GM23248 (cell line): Measurements from ENCODE around the gene DLX2. TPM values are rescaled to one million over a fixed set of nuclear protein-coding genes. Genes with fewer than 3 reads are reported as not detected.

Experiments
- DNase-seq: peaks from one replicate; pipeline ENCODE4 v3.0.0-alpha.2; 2015
- H2AFZ ChIP-seq: fragments of 200-600 bp; sonication (generic); 2 replicates; pipeline ENCODE4 v1.6.1; 2016; ENCODE audit warnings: antibody characterized with exemption
- H3F3A ChIP-seq: fragments of 200-600 bp; sonication (generic); 2 replicates; pipeline ENCODE4 v1.6.1; 2016; ENCODE audit warnings: mild to moderate bottlenecking, antibody characterized with exemption, mixed run types; ENCODE audit not compliant: insufficient read depth
- H3K27ac ChIP-seq: fragments of 200-600 bp; sonication (generic); 2 replicates; pipeline ENCODE4 v1.5.1; 2016; ENCODE audit warnings: mild to moderate bottlenecking
- H3K27me3 ChIP-seq: fragments of 200-600 bp; sonication (generic); replicated peaks from 2 replicates; pipeline ENCODE4 v1.6.1; 2016; ENCODE audit warnings: mild to moderate bottlenecking; ENCODE audit not compliant: insufficient read depth
- H3K36me3 ChIP-seq: fragments of 200-600 bp; sonication (generic); 2 replicates; pipeline ENCODE4 v1.6.1; 2016; ENCODE audit warnings: low read depth, mild to moderate bottlenecking
- H3K4me1 ChIP-seq: fragments of 200-600 bp; sonication (generic); 2 replicates; pipeline ENCODE4 v1.6.1; 2016; ENCODE audit warnings: mild to moderate bottlenecking; ENCODE audit not compliant: insufficient read depth
- H3K4me2 ChIP-seq: fragments of 200-600 bp; sonication (generic); one replicate; pipeline ENCODE4 v1.6.1; 2016; ENCODE audit warnings: mild to moderate bottlenecking; ENCODE audit not compliant: unreplicated experiment
- H3K4me3 ChIP-seq: fragments of 200-600 bp; sonication (generic); 2 replicates; pipeline ENCODE4 v1.5.1; 2016; ENCODE audit warnings: mild to moderate bottlenecking
- H3K79me2 ChIP-seq: fragments of 200-600 bp; sonication (generic); 2 replicates; pipeline ENCODE4 v1.6.1; 2016; ENCODE audit warnings: mild to moderate bottlenecking; ENCODE audit not compliant: insufficient read depth
- H3K9ac ChIP-seq: fragments of 200-600 bp; sonication (generic); 2 replicates; pipeline ENCODE4 v1.6.1; 2016; ENCODE audit warnings: mild to moderate bottlenecking
- H3K9me2 ChIP-seq: fragments of 200-600 bp; sonication (generic); 2 replicates; pipeline ENCODE4 v1.6.1; 2016; ENCODE audit warnings: mixed run types, mild to moderate bottlenecking, moderate library complexity; ENCODE audit not compliant: insufficient read depth
- H3K9me3 ChIP-seq: fragments of 200-600 bp; sonication (generic); one replicate; pipeline ENCODE4 v1.6.1; 2017; ENCODE audit warnings: low read depth
- H4K20me1 ChIP-seq: fragments of 200-600 bp; sonication (generic); 2 replicates; pipeline ENCODE4 v1.6.0; 2016; ENCODE audit not compliant: insufficient read depth
- EZH2 ChIP-seq: fragments of 200-600 bp; sonication (generic); IDR thresholded peaks from 2 replicates; pipeline ENCODE4 v1.6.1; 2018; ENCODE audit warnings: antibody characterized with exemption, mild to moderate bottlenecking; ENCODE audit not compliant: insufficient read depth, poor library complexity, severe bottlenecking
- EZH2phosphoT487 ChIP-seq: fragments of 200-600 bp; sonication (generic); IDR thresholded peaks from 2 replicates; pipeline ENCODE4 v1.6.1; 2018; ENCODE audit warnings: antibody characterized with exemption, moderate library complexity, mild to moderate bottlenecking, low read depth; ENCODE audit not compliant: insufficient read depth
- WGBS, 2 experiments: methylation state at CpG; one replicate each; pipeline ENCODE4 v1.1.6; 2015 to 2017; ENCODE audit warnings: low lambda C conversion rate in 2 of 2, low coverage in 1 of 2; ENCODE audit errors: missing lambda C conversion rate in 2 of 2; 5-methylcytosine and 5-hydroxymethylcytosine counted together
- in situ Hi-C: fragments of 300-500 bp; cut with MboI; formaldehyde crosslinking; loops from 2 replicates; pipeline ENCODE4 v1.15.0; 2020
- polyA plus RNA-seq: library from polyadenylated mRNA; unstranded; fragments of >200 nt; fragmentation: Nextera tagmentation; extraction: Ambion mirVana; gene quantifications from 2 replicates; pipeline ENCODE4 v1.2.1, GENCODE V29; 2016
- total RNA-seq: library from RNA; depleted of rRNA; stranded (reverse); fragments of >200 nt; shearing (Covaris generic); gene quantifications from 2 replicates; pipeline ENCODE4 v1.2.3, GENCODE V29; 2014

DLX2 gene
- total and polyA plus RNA-seq, 2 experiments from 2014 or later = 2.8 to 6.0 TPM

DNA sequence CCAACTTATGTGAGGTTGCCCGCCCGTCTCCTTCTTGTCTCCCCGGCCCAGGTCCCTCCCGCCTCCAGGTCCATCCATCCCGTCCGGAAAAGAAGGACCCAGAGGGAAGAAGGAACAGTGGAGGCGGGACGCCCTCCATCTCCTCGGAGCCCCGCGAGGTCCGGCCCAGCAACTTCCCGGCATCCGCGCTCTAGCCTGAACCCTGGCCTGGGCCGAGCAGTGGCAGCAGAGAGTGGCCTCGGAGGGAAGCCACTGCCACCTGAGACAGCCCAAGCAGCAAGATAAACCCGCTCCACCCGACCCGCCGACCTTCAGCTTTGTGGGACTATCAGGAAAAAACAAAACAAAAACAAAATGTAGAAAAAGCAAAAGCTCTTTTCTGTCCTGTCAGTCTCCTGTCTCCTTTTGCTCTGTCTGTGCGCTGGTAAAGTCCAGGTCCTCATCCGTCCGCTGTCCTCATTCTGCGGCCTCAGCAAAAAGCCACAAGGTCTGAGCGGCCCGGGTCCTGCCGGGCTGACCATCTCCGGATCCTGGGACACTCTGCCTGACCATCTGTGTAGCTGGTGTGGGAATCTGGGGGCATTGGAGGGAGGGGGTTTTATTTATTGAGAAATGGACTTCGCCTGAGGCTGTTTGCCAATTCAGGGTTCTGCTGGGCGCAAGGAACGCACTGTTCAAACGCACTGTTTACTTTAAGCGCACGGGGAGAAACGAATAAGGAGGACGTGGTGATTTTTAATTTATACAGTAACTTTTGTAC is 14.3 kb downstream of the DLX2 start:
- H4K20me1 ChIP-seq = no peaks in the 10 kb centered on the region
- H3F3A ChIP-seq = no peaks in the 10 kb centered on the region
- H3K4me2 ChIP-seq = no peak overlapping the region
- peaks cover 12% of the 10 kb centered on the region; the same call in 1 of the 2 replicates for H3K27me3 ChIP-seq
- TF ChIP-seq EZH2 (no peak), EZH2phosphoT487 (no peak)
- H3K27ac ChIP-seq = peak overlapping the region; percentile 92
- H3K9ac ChIP-seq = peak overlapping the region; percentile 89
- peak overlapping the region; percentile 90 for H2AFZ ChIP-seq
- peaks cover 7% of the 10 kb centered on the region; the same call in 1 of the 2 replicates for H3K4me1 ChIP-seq
- 56% methylated on average over 36 to 37 of the region's 37 CpGs for WGBS, 2 experiments
- no peaks in the 10 kb centered on the region for H3K9me3 ChIP-seq
- no peak for DNase-seq
- no peaks in the 10 kb centered on the region for H3K9me2 ChIP-seq
- H3K36me3 ChIP-seq = no peaks in the 10 kb centered on the region
- H3K79me2 ChIP-seq = peaks cover 36% of the 10 kb centered on the region
- peak overlapping the region; percentile 81 for H3K4me3 ChIP-seq
- in situ Hi-C loops = no loop called here

DNA sequence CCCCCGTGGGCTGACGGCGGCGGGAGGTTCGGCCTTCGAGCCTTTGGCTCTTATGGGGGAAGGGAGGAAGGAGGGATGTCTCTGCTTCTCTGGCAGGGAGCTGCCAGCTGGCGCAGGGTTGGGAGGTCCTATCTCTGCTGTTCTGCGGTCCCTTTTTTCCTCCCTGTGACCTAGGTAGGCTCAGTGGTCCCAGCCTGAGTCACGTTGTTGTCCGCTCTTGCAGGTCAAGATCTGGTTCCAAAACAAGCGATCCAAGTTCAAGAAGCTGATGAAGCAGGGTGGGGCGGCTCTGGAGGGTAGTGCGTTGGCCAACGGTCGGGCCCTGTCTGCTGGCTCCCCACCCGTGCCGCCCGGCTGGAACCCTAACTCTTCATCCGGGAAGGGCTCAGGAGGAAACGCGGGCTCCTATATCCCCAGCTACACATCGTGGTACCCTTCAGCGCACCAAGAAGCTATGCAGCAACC is 14.9 kb downstream of the DLX2 start:
- H4K20me1 ChIP-seq = no peaks in the 10 kb centered on the region
- peak overlapping the region; percentile 90 for H3K4me2 ChIP-seq
- no peaks in the 10 kb centered on the region for H3F3A ChIP-seq
- WGBS, 2 experiments = 25 to 36% methylated on average over 22 to 23 of the region's 23 CpGs
- peak overlapping the region; percentile 81 for H3K4me3 ChIP-seq
- peak overlapping the region; percentile 92 for H3K27ac ChIP-seq
- peak overlapping the region; percentile 89 for H3K9ac ChIP-seq
- in situ Hi-C loops = no loop called here
- H3K36me3 ChIP-seq = no peaks in the 10 kb centered on the region
- no peaks in the 10 kb centered on the region for H3K9me2 ChIP-seq
- TF ChIP-seq EZH2phosphoT487 = no peak
- TF ChIP-seq EZH2 = no peak
- H3K9me3 ChIP-seq = no peaks in the 10 kb centered on the region
- DNase-seq = peak; percentile 63
- H3K4me1 ChIP-seq = peaks cover 8% of the 10 kb centered on the region; the same call in 1 of the 2 replicates
- H3K27me3 ChIP-seq = peaks cover 10% of the 10 kb centered on the region
- peak overlapping the region; percentile 90 for H2AFZ ChIP-seq
- peaks cover 36% of the 10 kb centered on the region for H3K79me2 ChIP-seq

DNA sequence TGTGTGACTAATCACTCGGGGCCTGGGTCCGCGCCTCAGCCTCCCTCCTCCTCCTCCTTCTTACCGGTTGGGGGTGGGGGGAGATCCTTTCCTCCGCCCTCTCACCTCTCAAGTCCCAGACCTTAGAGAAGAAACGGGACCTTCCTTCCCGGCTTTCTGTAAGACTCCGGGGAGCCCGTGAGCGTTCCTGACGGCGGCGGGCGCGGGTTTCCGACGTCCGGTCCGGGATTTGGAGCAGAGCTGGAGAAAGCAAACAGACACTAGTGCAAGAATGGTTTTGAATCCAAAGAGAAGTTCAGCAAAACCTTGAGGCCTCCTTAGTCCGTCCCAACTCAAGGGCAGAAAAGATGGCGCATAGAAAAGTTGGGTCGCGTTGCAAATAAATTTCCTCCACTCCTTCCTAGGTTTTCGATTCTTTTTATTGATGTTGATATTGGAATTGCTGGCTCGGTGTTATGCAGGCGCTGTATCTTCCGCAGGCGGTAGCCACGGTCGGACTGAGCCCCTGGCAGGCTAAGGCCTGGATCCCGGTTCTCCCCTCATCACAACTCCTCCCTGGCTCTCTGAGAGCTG is 15.4 kb downstream of the DLX2 start:
- Histone ChIP-seq H3K27me3 (peaks cover 13% of the 10 kb centered on the region), H3K79me2 (peaks cover 36% of the 10 kb centered on the region), H2AFZ (peak overlapping the region; percentile 90), H3K27ac (peak overlapping the region; percentile 92), H3K36me3 (no peaks in the 10 kb centered on the region), H3K9ac (peak overlapping the region; percentile 89), H3F3A (no peaks in the 10 kb centered on the region), H3K4me1 (peaks cover 8% of the 10 kb centered on the region; the same call in 1 of the 2 replicates), H4K20me1 (no peaks in the 10 kb centered on the region), H3K4me3 (peak overlapping the region; percentile 81), H3K9me2 (no peaks in the 10 kb centered on the region), H3K4me2 (peak overlapping the region; percentile 90), H3K9me3 (no peaks in the 10 kb centered on the region)
- TF ChIP-seq EZH2phosphoT487 = no peak
- TF ChIP-seq EZH2 = no peak
- in situ Hi-C loops = no loop called here
- DNase-seq = peak; percentile 54
- WGBS, 2 experiments = 21% methylated on average over 31 of the region's 31 CpGs

DNA sequence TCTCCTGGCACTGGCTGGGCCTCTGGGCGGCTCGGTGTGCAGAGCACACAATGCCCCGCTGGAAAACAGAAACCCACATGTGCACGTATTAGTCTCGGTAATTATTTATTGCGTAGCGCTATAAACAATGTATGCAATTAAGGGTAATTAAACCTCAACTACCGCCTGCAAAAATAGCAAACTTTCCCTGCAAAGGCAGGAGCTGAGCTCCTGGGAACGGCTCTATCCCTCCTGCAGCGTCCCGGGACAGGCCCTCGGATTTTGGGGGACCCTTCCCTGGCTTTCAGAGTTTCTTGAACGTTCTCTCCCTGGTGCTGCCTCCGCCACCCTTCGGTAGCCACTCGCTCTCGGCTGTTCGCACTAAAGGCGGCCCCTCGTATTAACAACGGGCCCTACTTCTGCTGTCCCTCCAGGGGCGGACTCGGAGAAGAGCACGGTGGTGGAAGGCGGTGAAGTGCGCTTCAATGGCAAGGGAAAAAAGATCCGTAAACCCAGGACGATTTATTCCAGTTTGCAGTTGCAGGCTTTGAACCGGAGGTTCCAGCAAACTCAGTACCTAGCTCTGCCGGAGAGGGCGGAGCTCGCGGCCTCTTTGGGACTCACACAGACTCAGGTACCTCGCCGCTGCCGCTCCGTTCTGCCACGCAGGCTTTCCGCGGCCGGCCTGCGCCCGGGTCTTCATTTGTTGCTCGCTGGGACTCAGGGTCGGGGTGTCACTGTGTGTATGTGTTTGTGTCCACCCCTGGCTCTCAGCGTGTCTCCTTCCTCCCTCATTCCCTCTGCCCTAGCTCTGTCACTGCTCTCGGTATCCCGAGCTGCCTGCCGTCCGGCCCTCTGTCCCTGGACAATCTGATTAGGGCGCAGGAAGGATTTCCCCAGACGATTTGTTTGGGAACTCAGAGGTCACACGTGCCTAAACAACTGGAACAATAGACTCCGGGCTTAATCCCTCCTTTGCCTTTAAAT is 16.2 kb downstream of the DLX2 start:
- Histone ChIP-seq H3F3A (no peaks in the 10 kb centered on the region), H3K4me3 (peak overlapping the region; percentile 81), H2AFZ (peak overlapping the region; percentile 90), H3K36me3 (no peaks in the 10 kb centered on the region), H3K9me2 (no peaks in the 10 kb centered on the region), H3K9ac (peak overlapping the region; percentile 89), H3K4me1 (peaks cover 8% of the 10 kb centered on the region; the same call in 1 of the 2 replicates), H3K79me2 (peaks cover 36% of the 10 kb centered on the region), H3K27me3 (peaks cover 14% of the 10 kb centered on the region), H3K9me3 (no peaks in the 10 kb centered on the region), H4K20me1 (no peaks in the 10 kb centered on the region), H3K27ac (peak overlapping the region; percentile 92), H3K4me2 (peak overlapping the region; percentile 90)
- WGBS, 2 experiments = 15 to 19% methylated on average over 53 to 54 of the region's 54 CpGs
- in situ Hi-C loops = no loop called here
- TF ChIP-seq EZH2 (no peak), EZH2phosphoT487 (no peak)
- peak; percentile 65 for DNase-seq
